Measurements from ENCODE around the gene ABCB8.

- TF ChIP-seq EP300 (IDR thresholded peaks at IDR 0.05) (no peak), POLR2AphosphoS5 (IDR thresholded peaks at IDR 0.05) (peak; percentile 34 to 86), POLR2A (IDR thresholded peaks at IDR 0.05) (no peak)
- TF ChIP-seq, protein P1, sequence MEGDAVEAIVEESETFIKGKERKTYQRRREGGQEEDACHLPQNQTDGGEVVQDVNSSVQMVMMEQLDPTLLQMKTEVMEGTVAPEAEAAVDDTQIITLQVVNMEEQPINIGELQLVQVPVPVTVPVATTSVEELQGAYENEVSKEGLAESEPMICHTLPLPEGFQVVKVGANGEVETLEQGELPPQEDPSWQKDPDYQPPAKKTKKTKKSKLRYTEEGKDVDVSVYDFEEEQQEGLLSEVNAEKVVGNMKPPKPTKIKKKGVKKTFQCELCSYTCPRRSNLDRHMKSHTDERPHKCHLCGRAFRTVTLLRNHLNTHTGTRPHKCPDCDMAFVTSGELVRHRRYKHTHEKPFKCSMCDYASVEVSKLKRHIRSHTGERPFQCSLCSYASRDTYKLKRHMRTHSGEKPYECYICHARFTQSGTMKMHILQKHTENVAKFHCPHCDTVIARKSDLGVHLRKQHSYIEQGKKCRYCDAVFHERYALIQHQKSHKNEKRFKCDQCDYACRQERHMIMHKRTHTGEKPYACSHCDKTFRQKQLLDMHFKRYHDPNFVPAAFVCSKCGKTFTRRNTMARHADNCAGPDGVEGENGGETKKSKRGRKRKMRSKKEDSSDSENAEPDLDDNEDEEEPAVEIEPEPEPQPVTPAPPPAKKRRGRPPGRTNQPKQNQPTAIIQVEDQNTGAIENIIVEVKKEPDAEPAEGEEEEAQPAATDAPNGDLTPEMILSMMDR (IDR thresholded peaks at IDR 0.05): no peak
Measured at GRCh38 chr7:150994141-150994837, 34.0 kb upstream of the ABCB8 start.

All from upper lobe of left lung (tissue), 4 donors.